GM23338 (cell line): ENCODE results near the gene MIOS. TPM values are rescaled to one million over a fixed set of nuclear protein-coding genes. Genes with fewer than 3 reads are reported as not detected.
A peak's percentile ranks its signal among the peaks of the same experiment; 100 is the strongest.

Experiments
- ATAC-seq: fragments of 200-7000 bp; cut with Tn5 transposase; 3 replicates; pipeline ENCODE4 v1.9.1; 2020
- DNase-seq: peaks from one replicate; pipeline ENCODE4 v3.0.0-alpha.2; 2015; ENCODE audit warnings: low spot score
- H2AFZ ChIP-seq: fragments of 200-600 bp; sonication (generic); 2 replicates; pipeline ENCODE4 v1.8.0; 2016; ENCODE audit warnings: antibody characterized with exemption, mild to moderate bottlenecking, moderate library complexity
- H3F3A ChIP-seq: fragments of 200-600 bp; sonication (generic); replicated peaks from 2 replicates; pipeline ENCODE4 v1.8.0; 2017; ENCODE audit warnings: antibody characterized with exemption, mixed run types, low read depth
- H3K27ac ChIP-seq: fragments of 200-600 bp; sonication (generic); 2 replicates; pipeline ENCODE4 v1.6.1; 2016; ENCODE audit warnings: low read depth
- H3K27me3 ChIP-seq: fragments of 200-600 bp; sonication (generic); 2 replicates; pipeline ENCODE4 v1.8.0; 2016; ENCODE audit warnings: mild to moderate bottlenecking, mixed run types, moderate library complexity; ENCODE audit not compliant: insufficient read depth
- H3K36me3 ChIP-seq: fragments of 200-600 bp; sonication (generic); 2 replicates; pipeline ENCODE4 v1.8.0; 2016; ENCODE audit warnings: mild to moderate bottlenecking; ENCODE audit not compliant: insufficient read depth
- H3K4me1 ChIP-seq: fragments of 200-600 bp; sonication (generic); 2 replicates; pipeline ENCODE4 v1.8.0; 2016; ENCODE audit warnings: mild to moderate bottlenecking, moderate library complexity; ENCODE audit not compliant: insufficient read depth
- H3K4me2 ChIP-seq: fragments of 200-600 bp; sonication (generic); 2 replicates; pipeline ENCODE4 v1.7.1; 2017; ENCODE audit warnings: mixed run types
- H3K4me3 ChIP-seq: fragments of 200-600 bp; sonication (generic); 2 replicates; pipeline ENCODE4 v1.6.1; 2016; ENCODE audit warnings: mixed run types
- H3K79me2 ChIP-seq: fragments of 200-600 bp; sonication (generic); replicated peaks from 2 replicates; pipeline ENCODE4 v1.8.0; 2017; ENCODE audit warnings: mild to moderate bottlenecking; ENCODE audit not compliant: insufficient read depth
- H3K9me2 ChIP-seq: fragments of 200-600 bp; sonication (generic); 2 replicates; pipeline ENCODE4 v1.8.0; 2017; ENCODE audit not compliant: insufficient read depth
- H4K20me1 ChIP-seq: fragments of 200-600 bp; sonication (generic); replicated peaks from 2 replicates; pipeline ENCODE4 v1.8.0; 2017; ENCODE audit warnings: mild to moderate bottlenecking; ENCODE audit not compliant: insufficient read depth
- H3K27ac Mint-ChIP-seq: 2 replicates; pipeline ENCODE4 v1.8.0; 2020; ENCODE audit warnings: inconsistent platforms, mild to moderate bottlenecking, moderate library complexity, mixed read lengths
- H3K27me3 Mint-ChIP-seq: 3 replicates; pipeline ENCODE4 v1.8.0; 2022; ENCODE audit warnings: low read depth, mild to moderate bottlenecking, moderate library complexity, mixed read lengths, inconsistent platforms; ENCODE audit not compliant: insufficient read depth, poor library complexity
- H3K36me3 Mint-ChIP-seq: 3 replicates; pipeline ENCODE4 v1.8.0; 2021; ENCODE audit warnings: low read depth, mild to moderate bottlenecking, inconsistent platforms, moderate library complexity, mixed read lengths
- H3K4me1 Mint-ChIP-seq: 3 replicates; pipeline ENCODE4 v1.8.0; 2020; ENCODE audit warnings: mild to moderate bottlenecking, inconsistent platforms, mixed read lengths
- H3K4me3 Mint-ChIP-seq: 3 replicates; pipeline ENCODE4 v1.8.0; 2021; ENCODE audit warnings: moderate library complexity, mild to moderate bottlenecking, inconsistent platforms, mixed read lengths
- H3K9me3 Mint-ChIP-seq: 3 replicates; pipeline ENCODE4 v1.8.0; 2020; ENCODE audit warnings: moderate library complexity, mild to moderate bottlenecking, inconsistent platforms, mixed read lengths
- EZH2 ChIP-seq: fragments of 200-600 bp; sonication (generic); IDR thresholded peaks from one replicate; pipeline ENCODE4 v1.8.0; 2017; ENCODE audit warnings: antibody characterized with exemption, mild to moderate bottlenecking, low read depth; ENCODE audit not compliant: unreplicated experiment
- JUNB ChIP-seq: IDR thresholded peaks from one replicate; pipeline ENCODE4 v1.6.1; 2016; ENCODE audit warnings: antibody characterized with exemption; ENCODE audit not compliant: unreplicated experiment
- NANOG ChIP-seq: IDR thresholded peaks from 2 replicates; pipeline ENCODE4 v1.6.1; 2016; ENCODE audit warnings: antibody characterized with exemption, borderline replicate concordance
- POLR2AphosphoS5 ChIP-seq: IDR thresholded peaks from 2 replicates; pipeline ENCODE4 v1.6.1; 2016; ENCODE audit warnings: antibody characterized with exemption, low read depth
- STAT1 ChIP-seq: IDR thresholded peaks from one replicate; pipeline ENCODE4 v1.6.1; 2016; ENCODE audit warnings: antibody characterized with exemption; ENCODE audit not compliant: unreplicated experiment
- ZNF114 ChIP-seq: fragments of 250-450 bp; sonication (Bioruptor Pico); IDR thresholded peaks from 2 replicates; pipeline ENCODE4 v1.5.0; 2020; ENCODE audit warnings: mild to moderate bottlenecking, moderate library complexity
- ZNF331 ChIP-seq: fragments of 250-450 bp; sonication (Bioruptor Pico); IDR thresholded peaks from 2 replicates; pipeline ENCODE4 v1.5.0; 2020; ENCODE audit warnings: low read depth, mild to moderate bottlenecking, moderate library complexity
- polyA plus RNA-seq: library from polyadenylated mRNA; unstranded; fragments of >200 nt; fragmentation: Nextera tagmentation; extraction: Ambion mirVana; gene quantifications from 2 replicates; pipeline ENCODE4 v1.2.1, GENCODE V29; 2016
- total RNA-seq: library from RNA; depleted of rRNA; stranded (reverse); fragments of >200 nt; shearing (Covaris generic); gene quantifications from 2 replicates; pipeline ENCODE4 v1.2.3, GENCODE V29; 2014
- TF ChIP-seq, protein P1 (sequence below): IDR thresholded peaks from 2 replicates; pipeline ENCODE4 v1.6.1; 2016; ENCODE audit warnings: antibody characterized with exemption
- TF ChIP-seq, protein P2 (sequence below), 2 experiments: fragments of 200-600 bp in 1 of 2; sonication (generic) in 1 of 2; conservative IDR thresholded peaks; 2 replicates each; pipeline versions ENCODE4 v1.5.1 to v1.6.1; 2016 to 2017; ENCODE audit warnings: antibody characterized with exemption in 2 of 2, low read depth in 2 of 2, mild to moderate bottlenecking in 2 of 2, moderate library complexity in 1 of 2
- TF ChIP-seq, protein P3 (sequence below): fragments of 250-450 bp; sonication (Bioruptor Pico); IDR thresholded peaks from 2 replicates; pipeline ENCODE4 v1.5.0; 2020; ENCODE audit warnings: mild to moderate bottlenecking, moderate library complexity
- TF ChIP-seq, protein P4 (sequence below): IDR thresholded peaks from one replicate; pipeline ENCODE4 v1.6.1; 2018; ENCODE audit warnings: antibody characterized with exemption; ENCODE audit not compliant: unreplicated experiment

Gene MIOS
- total and polyA plus RNA-seq, 2 experiments from 2014 or later, result 13.1 to 85.7 TPM

DNA sequence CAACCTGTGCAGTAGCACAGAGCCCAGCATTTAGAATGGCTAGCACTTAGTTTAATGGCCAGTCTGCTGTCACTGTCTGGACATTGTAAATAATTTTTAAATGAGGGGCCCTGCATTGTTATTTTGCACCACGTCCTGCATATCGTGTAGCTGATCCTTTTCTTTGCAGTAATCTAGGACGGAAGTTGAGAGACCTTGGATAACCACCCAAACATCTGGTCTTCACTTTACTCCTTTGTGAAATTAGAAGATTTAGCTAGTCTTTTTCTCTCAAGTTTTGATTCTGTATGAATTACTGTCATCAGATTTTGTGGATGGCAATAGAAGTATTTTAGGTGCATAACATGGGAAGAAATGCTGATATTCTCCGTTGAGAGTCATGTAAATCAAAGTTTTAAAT lies 1.9 kb downstream of the MIOS start:
- Mint-ChIP-seq H3K4me1 (peaks cover 18% of the 10 kb centered on the region; the same call in 2 of the 3 replicates), H3K4me3 (peak overlapping the region; percentile 86), H3K36me3 (peaks cover 30% of the 10 kb centered on the region), H3K27ac (no peak overlapping the region), H3K9me3 (peaks cover 15% of the 10 kb centered on the region), H3K27me3 (no peaks in the 10 kb centered on the region)
- Histone ChIP-seq H3K4me3 (peak overlapping the region; percentile 88), H3K9me2 (peaks cover 8% of the 10 kb centered on the region; the same call in 1 of the 2 replicates), H4K20me1 (peaks cover 17% of the 10 kb centered on the region), H3K27ac (no peak overlapping the region), H3K79me2 (peaks cover 62% of the 10 kb centered on the region), H3K4me1 (peaks cover 22% of the 10 kb centered on the region), H3F3A (peaks cover 4% of the 10 kb centered on the region; the same call in 1 of the 2 replicates), H3K36me3 (peaks cover 5% of the 10 kb centered on the region; the same call in 1 of the 2 replicates), H3K4me2 (peak overlapping the region; percentile 93), H3K27me3 (no peaks in the 10 kb centered on the region), H2AFZ (no peak overlapping the region)
- no peak for TF ChIP-seq JUNB
- TF ChIP-seq, protein P1, sequence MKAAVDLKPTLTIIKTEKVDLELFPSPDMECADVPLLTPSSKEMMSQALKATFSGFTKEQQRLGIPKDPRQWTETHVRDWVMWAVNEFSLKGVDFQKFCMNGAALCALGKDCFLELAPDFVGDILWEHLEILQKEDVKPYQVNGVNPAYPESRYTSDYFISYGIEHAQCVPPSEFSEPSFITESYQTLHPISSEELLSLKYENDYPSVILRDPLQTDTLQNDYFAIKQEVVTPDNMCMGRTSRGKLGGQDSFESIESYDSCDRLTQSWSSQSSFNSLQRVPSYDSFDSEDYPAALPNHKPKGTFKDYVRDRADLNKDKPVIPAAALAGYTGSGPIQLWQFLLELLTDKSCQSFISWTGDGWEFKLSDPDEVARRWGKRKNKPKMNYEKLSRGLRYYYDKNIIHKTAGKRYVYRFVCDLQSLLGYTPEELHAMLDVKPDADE, result no peak
- no peak for TF ChIP-seq ZNF331 (CRISPR knock-in tag)
- TF ChIP-seq EZH2, result no peak
- TF ChIP-seq STAT1, result no peak
- no peak for TF ChIP-seq ZNF114 (CRISPR knock-in tag)
- TF ChIP-seq, protein P2, sequence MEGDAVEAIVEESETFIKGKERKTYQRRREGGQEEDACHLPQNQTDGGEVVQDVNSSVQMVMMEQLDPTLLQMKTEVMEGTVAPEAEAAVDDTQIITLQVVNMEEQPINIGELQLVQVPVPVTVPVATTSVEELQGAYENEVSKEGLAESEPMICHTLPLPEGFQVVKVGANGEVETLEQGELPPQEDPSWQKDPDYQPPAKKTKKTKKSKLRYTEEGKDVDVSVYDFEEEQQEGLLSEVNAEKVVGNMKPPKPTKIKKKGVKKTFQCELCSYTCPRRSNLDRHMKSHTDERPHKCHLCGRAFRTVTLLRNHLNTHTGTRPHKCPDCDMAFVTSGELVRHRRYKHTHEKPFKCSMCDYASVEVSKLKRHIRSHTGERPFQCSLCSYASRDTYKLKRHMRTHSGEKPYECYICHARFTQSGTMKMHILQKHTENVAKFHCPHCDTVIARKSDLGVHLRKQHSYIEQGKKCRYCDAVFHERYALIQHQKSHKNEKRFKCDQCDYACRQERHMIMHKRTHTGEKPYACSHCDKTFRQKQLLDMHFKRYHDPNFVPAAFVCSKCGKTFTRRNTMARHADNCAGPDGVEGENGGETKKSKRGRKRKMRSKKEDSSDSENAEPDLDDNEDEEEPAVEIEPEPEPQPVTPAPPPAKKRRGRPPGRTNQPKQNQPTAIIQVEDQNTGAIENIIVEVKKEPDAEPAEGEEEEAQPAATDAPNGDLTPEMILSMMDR (conservative IDR thresholded peaks at IDR 0.05; ENCODE audit: low read depth in 2 of 2), result no peak
- TF ChIP-seq POLR2AphosphoS5, result no peak
- TF ChIP-seq, protein P3, sequence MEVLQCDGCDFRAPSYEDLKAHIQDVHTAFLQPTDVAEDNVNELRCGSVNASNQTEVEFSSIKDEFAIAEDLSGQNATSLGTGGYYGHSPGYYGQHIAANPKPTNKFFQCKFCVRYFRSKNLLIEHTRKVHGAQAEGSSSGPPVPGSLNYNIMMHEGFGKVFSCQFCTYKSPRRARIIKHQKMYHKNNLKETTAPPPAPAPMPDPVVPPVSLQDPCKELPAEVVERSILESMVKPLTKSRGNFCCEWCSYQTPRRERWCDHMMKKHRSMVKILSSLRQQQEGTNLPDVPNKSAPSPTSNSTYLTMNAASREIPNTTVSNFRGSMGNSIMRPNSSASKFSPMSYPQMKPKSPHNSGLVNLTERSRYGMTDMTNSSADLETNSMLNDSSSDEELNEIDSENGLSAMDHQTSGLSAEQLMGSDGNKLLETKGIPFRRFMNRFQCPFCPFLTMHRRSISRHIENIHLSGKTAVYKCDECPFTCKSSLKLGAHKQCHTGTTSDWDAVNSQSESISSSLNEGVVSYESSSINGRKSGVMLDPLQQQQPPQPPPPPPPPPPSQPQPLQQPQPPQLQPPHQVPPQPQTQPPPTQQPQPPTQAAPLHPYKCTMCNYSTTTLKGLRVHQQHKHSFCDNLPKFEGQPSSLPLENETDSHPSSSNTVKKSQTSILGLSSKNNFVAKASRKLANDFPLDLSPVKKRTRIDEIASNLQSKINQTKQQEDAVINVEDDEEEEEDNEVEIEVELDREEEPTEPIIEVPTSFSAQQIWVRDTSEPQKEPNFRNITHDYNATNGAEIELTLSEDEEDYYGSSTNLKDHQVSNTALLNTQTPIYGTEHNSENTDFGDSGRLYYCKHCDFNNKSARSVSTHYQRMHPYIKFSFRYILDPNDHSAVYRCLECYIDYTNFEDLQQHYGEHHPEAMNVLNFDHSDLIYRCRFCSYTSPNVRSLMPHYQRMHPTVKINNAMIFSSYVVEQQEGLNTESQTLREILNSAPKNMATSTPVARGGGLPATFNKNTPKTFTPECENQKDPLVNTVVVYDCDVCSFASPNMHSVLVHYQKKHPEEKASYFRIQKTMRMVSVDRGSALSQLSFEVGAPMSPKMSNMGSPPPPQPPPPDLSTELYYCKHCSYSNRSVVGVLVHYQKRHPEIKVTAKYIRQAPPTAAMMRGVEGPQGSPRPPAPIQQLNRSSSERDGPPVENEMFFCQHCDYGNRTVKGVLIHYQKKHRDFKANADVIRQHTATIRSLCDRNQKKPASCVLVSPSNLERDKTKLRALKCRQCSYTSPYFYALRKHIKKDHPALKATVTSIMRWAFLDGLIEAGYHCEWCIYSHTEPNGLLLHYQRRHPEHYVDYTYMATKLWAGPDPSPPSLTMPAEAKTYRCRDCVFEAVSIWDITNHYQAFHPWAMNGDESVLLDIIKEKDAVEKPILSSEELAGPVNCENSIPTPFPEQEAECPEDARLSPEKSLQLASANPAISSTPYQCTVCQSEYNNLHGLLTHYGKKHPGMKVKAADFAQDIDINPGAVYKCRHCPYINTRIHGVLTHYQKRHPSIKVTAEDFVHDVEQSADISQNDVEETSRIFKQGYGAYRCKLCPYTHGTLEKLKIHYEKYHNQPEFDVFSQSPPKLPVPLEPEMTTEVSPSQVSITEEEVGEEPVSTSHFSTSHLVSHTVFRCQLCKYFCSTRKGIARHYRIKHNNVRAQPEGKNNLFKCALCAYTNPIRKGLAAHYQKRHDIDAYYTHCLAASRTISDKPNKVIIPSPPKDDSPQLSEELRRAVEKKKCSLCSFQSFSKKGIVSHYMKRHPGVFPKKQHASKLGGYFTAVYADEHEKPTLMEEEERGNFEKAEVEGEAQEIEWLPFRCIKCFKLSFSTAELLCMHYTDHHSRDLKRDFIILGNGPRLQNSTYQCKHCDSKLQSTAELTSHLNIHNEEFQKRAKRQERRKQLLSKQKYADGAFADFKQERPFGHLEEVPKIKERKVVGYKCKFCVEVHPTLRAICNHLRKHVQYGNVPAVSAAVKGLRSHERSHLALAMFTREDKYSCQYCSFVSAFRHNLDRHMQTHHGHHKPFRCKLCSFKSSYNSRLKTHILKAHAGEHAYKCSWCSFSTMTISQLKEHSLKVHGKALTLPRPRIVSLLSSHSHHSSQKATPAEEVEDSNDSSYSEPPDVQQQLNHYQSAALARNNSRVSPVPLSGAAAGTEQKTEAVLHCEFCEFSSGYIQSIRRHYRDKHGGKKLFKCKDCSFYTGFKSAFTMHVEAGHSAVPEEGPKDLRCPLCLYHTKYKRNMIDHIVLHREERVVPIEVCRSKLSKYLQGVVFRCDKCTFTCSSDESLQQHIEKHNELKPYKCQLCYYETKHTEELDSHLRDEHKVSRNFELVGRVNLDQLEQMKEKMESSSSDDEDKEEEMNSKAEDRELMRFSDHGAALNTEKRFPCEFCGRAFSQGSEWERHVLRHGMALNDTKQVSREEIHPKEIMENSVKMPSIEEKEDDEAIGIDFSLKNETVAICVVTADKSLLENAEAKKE (CRISPR knock-in tag), result no peak
- TF ChIP-seq, protein P4, sequence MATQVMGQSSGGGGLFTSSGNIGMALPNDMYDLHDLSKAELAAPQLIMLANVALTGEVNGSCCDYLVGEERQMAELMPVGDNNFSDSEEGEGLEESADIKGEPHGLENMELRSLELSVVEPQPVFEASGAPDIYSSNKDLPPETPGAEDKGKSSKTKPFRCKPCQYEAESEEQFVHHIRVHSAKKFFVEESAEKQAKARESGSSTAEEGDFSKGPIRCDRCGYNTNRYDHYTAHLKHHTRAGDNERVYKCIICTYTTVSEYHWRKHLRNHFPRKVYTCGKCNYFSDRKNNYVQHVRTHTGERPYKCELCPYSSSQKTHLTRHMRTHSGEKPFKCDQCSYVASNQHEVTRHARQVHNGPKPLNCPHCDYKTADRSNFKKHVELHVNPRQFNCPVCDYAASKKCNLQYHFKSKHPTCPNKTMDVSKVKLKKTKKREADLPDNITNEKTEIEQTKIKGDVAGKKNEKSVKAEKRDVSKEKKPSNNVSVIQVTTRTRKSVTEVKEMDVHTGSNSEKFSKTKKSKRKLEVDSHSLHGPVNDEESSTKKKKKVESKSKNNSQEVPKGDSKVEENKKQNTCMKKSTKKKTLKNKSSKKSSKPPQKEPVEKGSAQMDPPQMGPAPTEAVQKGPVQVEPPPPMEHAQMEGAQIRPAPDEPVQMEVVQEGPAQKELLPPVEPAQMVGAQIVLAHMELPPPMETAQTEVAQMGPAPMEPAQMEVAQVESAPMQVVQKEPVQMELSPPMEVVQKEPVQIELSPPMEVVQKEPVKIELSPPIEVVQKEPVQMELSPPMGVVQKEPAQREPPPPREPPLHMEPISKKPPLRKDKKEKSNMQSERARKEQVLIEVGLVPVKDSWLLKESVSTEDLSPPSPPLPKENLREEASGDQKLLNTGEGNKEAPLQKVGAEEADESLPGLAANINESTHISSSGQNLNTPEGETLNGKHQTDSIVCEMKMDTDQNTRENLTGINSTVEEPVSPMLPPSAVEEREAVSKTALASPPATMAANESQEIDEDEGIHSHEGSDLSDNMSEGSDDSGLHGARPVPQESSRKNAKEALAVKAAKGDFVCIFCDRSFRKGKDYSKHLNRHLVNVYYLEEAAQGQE, result no peak
- TF ChIP-seq NANOG, result no peak
- DNase-seq (no peak), ATAC-seq (no peak)
